K562 (cell line): ENCODE results near the gene CRYBG3. TPM values are rescaled to one million over a fixed set of nuclear protein-coding genes. Genes with fewer than 3 reads are reported as not detected.
A peak's percentile ranks its signal among the peaks of the same experiment; 100 is the strongest.

Experiments
- ATAC-seq: fragments of 200-7000 bp; cut with Tn5 transposase; 3 replicates; pipeline ENCODE4 v1.9.1; 2020; ENCODE audit warnings: moderate library complexity
- BruUV-seq: library from RNA; stranded (reverse); fragments of 400-500 nt; replicated peaks from 2 replicates; lab custom pipeline; 2021; lab: Mats Ljungman, UMichigan
- CTCF ChIA-PET: fragments of 300-600 bp; formaldehyde crosslinking; extraction: SDS; loops from one replicate; lab custom pipeline; 2021; ENCODE audit warnings: low intra/inter-chr PET ratio; lab: Yijun Ruan, JAX
- POLR2A ChIA-PET: fragments of 300-600, 350-650 bp; sonication (Branson Sonifier 250); formaldehyde crosslinking; extraction: SDS; loops from one replicate; lab custom pipeline; 2021; ENCODE audit warnings: antibody characterized with exemption, inconsistent platforms; lab: Yijun Ruan, JAX
- DNase-seq, 4 experiments: peaks; one replicate each; pipeline versions ENCODE4 v3.0.0 to v3.0.0-alpha.2; 2011 to 2018; ENCODE audit warnings: low spot score in 3 of 4, mixed read lengths in 3 of 4; ENCODE audit errors: extremely low read depth in 1 of 4
- FAIRE-seq: peaks from 2 replicates; lab custom pipeline; 2011; peaks lifted over from hg19 to GRCh38; lab: Jason Lieb, UNC
- H2AFZ ChIP-seq: 2 replicates; pipeline ENCODE4 v1.6.0; 2011; ENCODE audit warnings: low read depth, low read length, control low read depth, inconsistent platforms
- H3K27ac ChIP-seq: fragments of 200-600 bp; 3 replicates; pipeline ENCODE4 v1.8.0; 2011; ENCODE audit warnings: low read depth, mild to moderate bottlenecking, control low read depth, inconsistent platforms, low read length, moderate library complexity, mixed read lengths; ENCODE audit errors: extremely low read depth
- H3K27me3 ChIP-seq, 2 experiments: fragments of 300-600 bp in 1 of 2; 2 replicates in 1 of 2; 3 replicates in 1 of 2; pipeline versions ENCODE4 v1.6.0 to v1.8.0; 2011; ENCODE audit warnings: inconsistent platforms in 2 of 2, low read length in 2 of 2, mild to moderate bottlenecking in 1 of 2, mixed read lengths in 1 of 2, moderate library complexity in 1 of 2; ENCODE audit not compliant: control insufficient read depth in 2 of 2, insufficient read depth in 2 of 2
- H3K36me3 ChIP-seq: fragments of 300-600 bp; 3 replicates; pipeline ENCODE4 v1.8.0; 2011; ENCODE audit warnings: mild to moderate bottlenecking, low read length, inconsistent platforms; ENCODE audit not compliant: control insufficient read depth, insufficient read depth
- H3K4me1 ChIP-seq, 2 experiments: fragments of 200-600 bp in 1 of 2; replicated peaks in 1 of 2; 2 replicates in 1 of 2; 3 replicates in 1 of 2; pipeline versions ENCODE4 v1.5.1 to v1.8.0; 2011; ENCODE audit warnings: inconsistent platforms in 2 of 2, low read length in 2 of 2, mild to moderate bottlenecking in 1 of 2, mixed read lengths in 1 of 2, moderate library complexity in 1 of 2; ENCODE audit not compliant: control insufficient read depth in 2 of 2, insufficient read depth in 2 of 2
- H3K4me2 ChIP-seq: 2 replicates; pipeline ENCODE4 v1.6.1; 2011; ENCODE audit warnings: low read length, control low read depth, inconsistent platforms, mixed read lengths; ENCODE audit not compliant: insufficient read depth
- H3K4me3 ChIP-seq: fragments of 200-600 bp; sonication (generic), shearing (Covaris generic); 2 replicates; pipeline ENCODE4 v1.5.1; 2016; ENCODE audit warnings: control low read depth, inconsistent platforms
- H3K79me2 ChIP-seq: fragments of 200-600 bp; 3 replicates; pipeline ENCODE4 v1.8.0; 2011; ENCODE audit warnings: low read length, inconsistent platforms; ENCODE audit not compliant: control insufficient read depth, insufficient read depth
- H3K9ac ChIP-seq, 2 experiments: 2 replicates each; pipeline versions ENCODE4 v1.6.0 to v1.6.1; 2011; ENCODE audit warnings: low read depth in 2 of 2, low read length in 2 of 2, control low read depth in 1 of 2, inconsistent platforms in 1 of 2, mild to moderate bottlenecking in 1 of 2, mixed read lengths in 1 of 2; ENCODE audit not compliant: insufficient read depth in 1 of 2
- H3K9me1 ChIP-seq: one replicate; pipeline ENCODE4 v1.6.0; 2011; ENCODE audit warnings: inconsistent platforms, mild to moderate bottlenecking, low read length, moderate library complexity; ENCODE audit not compliant: control insufficient read depth, insufficient read depth
- H3K9me3 ChIP-seq: replicated peaks from 2 replicates; pipeline ENCODE4 v1.5.1; 2011; ENCODE audit warnings: low read depth, low read length, inconsistent platforms; ENCODE audit not compliant: control insufficient read depth, insufficient read depth
- H4K20me1 ChIP-seq: replicated peaks from 2 replicates; pipeline ENCODE4 v1.6.1; 2011; ENCODE audit warnings: low read length, inconsistent platforms, mixed read lengths; ENCODE audit not compliant: control insufficient read depth, insufficient read depth
- BCL6 ChIP-seq: fragments of 250-450 bp; sonication (Bioruptor Pico); IDR thresholded peaks from 2 replicates; pipeline ENCODE4 v1.4.0; 2020
- CBX3 ChIP-seq, 2 experiments: IDR thresholded peaks; 1 replicate in 1 of 2; 2 replicates in 1 of 2; pipeline ENCODE4 v1.6.1; 2012; ENCODE audit warnings: inconsistent platforms in 2 of 2, low read length in 2 of 2, borderline replicate concordance in 1 of 2, control low read depth in 1 of 2
- DMBX1 ChIP-seq: fragments of 250-450 bp; sonication (Bioruptor Pico); IDR thresholded peaks from 2 replicates; pipeline ENCODE4 v1.8.0; 2022; ENCODE audit warnings: inconsistent platforms, mild to moderate bottlenecking, moderate library complexity, borderline replicate concordance
- E2F4 ChIP-seq: sonication (generic); formaldehyde crosslinking; IDR thresholded peaks from 2 replicates; pipeline ENCODE4 v1.8.0; 2022; ENCODE audit warnings: mild to moderate bottlenecking, low read depth, missing genetic modification reagents
- E2F8 ChIP-seq: fragments of 450-650 bp; IDR thresholded peaks from 2 replicates; pipeline ENCODE4 v1.7.1; 2018; ENCODE audit warnings: mild to moderate bottlenecking, low read depth; ENCODE audit not compliant: partially characterized antibody
- EHMT2 ChIP-seq: fragments of 450-650 bp; IDR thresholded peaks from 2 replicates; pipeline ENCODE4 v1.6.1; 2018; ENCODE audit warnings: antibody characterized with exemption
- ETV6 ChIP-seq, 3 experiments: fragments of 150-350 bp in 1 of 3; sonication (generic) in 1 of 3; formaldehyde crosslinking in 1 of 3; IDR thresholded peaks; 2 replicates each; pipeline versions ENCODE4 v1.6.1 to v1.8.0; 2014 to 2022; ENCODE audit warnings: borderline replicate concordance in 2 of 3, low read depth in 2 of 3, antibody characterized with exemption in 1 of 3, low read length in 1 of 3, mild to moderate bottlenecking in 1 of 3, missing genetic modification reagents in 1 of 3
- GATAD2A ChIP-seq: fragments of 450-650 bp; IDR thresholded peaks from 2 replicates; pipeline ENCODE4 v1.6.1; 2017
- HDAC3 ChIP-seq: fragments of 450-650 bp; IDR thresholded peaks from 2 replicates; pipeline ENCODE4 v1.6.1; 2018; ENCODE audit warnings: borderline replicate concordance, mild to moderate bottlenecking, moderate library complexity; ENCODE audit not compliant: partially characterized antibody
- HNRNPH1 ChIP-seq: fragments of 200-400 bp; formaldehyde crosslinking; optimal IDR thresholded peaks from 2 replicates; pipeline ENCODE3; 2017; ENCODE audit warnings: low read depth, mild to moderate bottlenecking, low read length, moderate library complexity
- LARP7 ChIP-seq: fragments of 450-650 bp; IDR thresholded peaks from 2 replicates; pipeline ENCODE4 v1.6.1; 2016
- MCM7 ChIP-seq, 2 experiments: fragments of 450-650 bp; IDR thresholded peaks; 2 replicates each; pipeline ENCODE4 v1.6.1; 2016 to 2018
- NCOA4 ChIP-seq: fragments of 450-650 bp; IDR thresholded peaks from 2 replicates; pipeline ENCODE4 v1.6.1; 2018; ENCODE audit warnings: mild to moderate bottlenecking; ENCODE audit not compliant: partially characterized antibody
- PHF21A ChIP-seq: fragments of 450-650 bp; IDR thresholded peaks from 2 replicates; pipeline ENCODE4 v1.6.1; 2017; ENCODE audit warnings: low read depth, borderline replicate concordance
- SETDB1 ChIP-seq: IDR thresholded peaks from one replicate; pipeline ENCODE4 v1.6.1; 2012; ENCODE audit warnings: low read length, control low read depth, inconsistent platforms
- VEZF1 ChIP-seq: fragments of 200-800 bp; sonication (Bioruptor generic); IDR thresholded peaks from 2 replicates; pipeline ENCODE4 v1.6.1; 2017; ENCODE audit warnings: missing genetic modification characterization, missing compliant biosample characterization
- ZFP1 ChIP-seq: fragments of 450-650 bp; formaldehyde crosslinking; IDR thresholded peaks from 2 replicates; pipeline ENCODE4 v1.4.0; 2020; ENCODE audit warnings: mild to moderate bottlenecking, mixed read lengths
- ZNF347 ChIP-seq: fragments of 450-650 bp; formaldehyde crosslinking; IDR thresholded peaks from 2 replicates; pipeline ENCODE4 v1.4.0; 2020; ENCODE audit warnings: low read depth, mild to moderate bottlenecking, moderate library complexity
- ZNF668 ChIP-seq: fragments of 250-450 bp; sonication (Bioruptor Pico); IDR thresholded peaks from 2 replicates; pipeline ENCODE4 v1.8.0; 2022; ENCODE audit warnings: mild to moderate bottlenecking, inconsistent platforms
- ZNF77 ChIP-seq: fragments of 250-450 bp; sonication (Bioruptor Pico); IDR thresholded peaks from 2 replicates; pipeline ENCODE4 v1.5.0; 2020
- WGBS: fragments of 100-300 bp; shearing (Covaris generic); methylation state at CpG from one replicate; pipeline ENCODE4 v1.1.6; 2016; ENCODE audit warnings: low coverage, mixed read lengths; ENCODE audit not compliant: insufficient coverage; ENCODE audit errors: missing lambda C conversion rate; 5-methylcytosine and 5-hydroxymethylcytosine counted together
- in situ Hi-C: fragments of 300-500 bp; cut with MboI; formaldehyde crosslinking; loops from 4 replicates; pipeline ENCODE4 v1.15.0; 2018; ENCODE audit warnings: inconsistent platforms, mixed read lengths
- intact Hi-C: fragments of 100-400 bp; cut with micrococcal nuclease; formaldehyde crosslinking; loops from 2 replicates; pipeline ENCODE4 v1.14.2; 2022
- polyA plus RNA-seq, 8 experiments: library from polyadenylated mRNA; depleted of rRNA in 4 of 8; stranded (reverse) in 5 of 8; unstranded in 3 of 8; fragments of >200 nt; fragmentation: Nextera tagmentation in 2 of 8; fragmentation: Illumina TruSeq in 1 of 8; extraction: Ambion mirVana in 2 of 8; extraction: Trizol in 1 of 8; gene quantifications; 2 replicates each; pipeline versions ENCODE4 v1.2.1 to v1.2.3, GENCODE V29; 2011 to 2014; ENCODE audit warnings: inconsistent platforms in 1 of 8, missing spikeins in 1 of 8
- total RNA-seq, 7 experiments: library from RNA; depleted of rRNA in 6 of 7; stranded (reverse); fragments of >200 nt in 6 of 7; fragmentation: Illumina TruSeq in 2 of 7; extraction: Trizol in 2 of 7; gene quantifications; 2 replicates each; pipeline versions ENCODE4 v1.2.1 to v1.2.3, GENCODE V29; 2011 to 2021; ENCODE audit warnings: low replicate concordance in 1 of 7

CRYBG3 gene
- total and polyA plus RNA-seq, 9 of the 15 experiments (the other 6 are each of a cell fraction or from before 2014, with no cell fraction given) = 0.08 to 0.72 (median 0.18) TPM

GRCh38 chr3:97972976-97973375 lies 151.2 kb downstream of the CRYBG3 start:
- Histone ChIP-seq H4K20me1 (no peaks in the 10 kb centered on the region), H3K4me1 (peaks cover 0 to 10% of the 10 kb centered on the region in 2 experiments; a peak in 4 of 5 replicates), H3K9me3 (no peaks in the 10 kb centered on the region), H3K4me3 (no peak overlapping the region), H3K4me2 (0 out of 2 replicates have a peak overlapping the region, but pooled peaks have one; percentile 11), H2AFZ (peak overlapping the region; percentile 84), H3K9ac (peak overlapping the region in 1 of 2 experiments; percentile 68; a peak in 2 of 4 replicates), H3K27ac (no peak overlapping the region), H3K9me1 (no peaks in the 10 kb centered on the region), H3K27me3 (no peaks in the 10 kb centered on the region), H3K36me3 (no peaks in the 10 kb centered on the region), H3K79me2 (peaks cover 37% of the 10 kb centered on the region)
- DNase-seq (no peak), FAIRE-seq (no peak), ATAC-seq (no peak)
- intact Hi-C loops = loop anchor here (5.0 kb wide), 1 partner anchor 61 kb away; no protein-coding TSS in a partner anchor
- BruUV-seq = TSS peak; percentile 58
- 73% methylated on average over 5 of the region's 9 CpGs for WGBS
- CTCF ChIA-PET = interaction anchor here (0.9 kb wide), 1 partner anchor 50 kb away, joined by 4 read pairs; no protein-coding TSS in a partner anchor
- TF ChIP-seq CBX3 (IDR thresholded peaks at IDR 0.05; ENCODE audit: borderline replicate concordance in 1 of 2, low read length in 2 of 2) (no peak), SETDB1 (no peak), EHMT2 (no peak), E2F8 (no peak), VEZF1 (CRISPR knock-in tag) (no peak), DMBX1 (CRISPR knock-in tag) (no peak), ZNF668 (no peak), E2F4 (CRISPR knock-in tag) (no peak), GATAD2A (no peak), HDAC3 (no peak), MCM7 (IDR thresholded peaks at IDR 0.05) (no peak), PHF21A (no peak), HNRNPH1 (no peak), NCOA4 (no peak), ZNF347 (CRISPR knock-in tag) (no peak), ETV6 (IDR thresholded peaks at IDR 0.05; ENCODE audit: borderline replicate concordance in 1 of 2, low read depth in 2 of 2, low read length in 1 of 2) (no peak), ETV6 (CRISPR knock-in tag; IDR thresholded peaks at IDR 0.05; ENCODE audit: borderline replicate concordance) (no peak), ZFP1 (no peak), BCL6 (no peak), ZNF77 (no peak), LARP7 (no peak)
- in situ Hi-C loops = no loop called here
- POLR2A ChIA-PET = no interaction called here
